ENCODE results near the gene HBG1. TPM values are rescaled to one million over a fixed set of nuclear protein-coding genes. Genes with fewer than 3 reads are reported as not detected.

Gene HBG1
- polyA plus RNA-seq, 3 donors, result not detected

- intact Hi-C loops (cut with micrococcal nuclease), result no loop called here
- H4K20me1 ChIP-seq (ENCODE audit: insufficient read depth, low read length), result no peaks in the 10 kb centered on the region
- H3K36me3 ChIP-seq (replicated peaks in 1 of 2; ENCODE audit: control insufficient read depth in 1 of 2, insufficient read depth in 2 of 2, low read length in 2 of 2), result no peaks in the 10 kb centered on the region
- H3K4me1 ChIP-seq (ENCODE audit: control insufficient read depth in 1 of 2, insufficient read depth in 2 of 2, low read length in 2 of 2), result no peaks in the 10 kb centered on the region
- H3K4me3 ChIP-seq (replicated peaks in 1 of 3; ENCODE audit: low read depth in 2 of 3, low read length in 3 of 3), result no peak overlapping the region
- H3K27ac Mint-ChIP-seq, result no peak overlapping the region
- H3K4me3 Mint-ChIP-seq, result no peak overlapping the region
- no peak overlapping the region for H3K27ac ChIP-seq (ENCODE audit: low read depth in 1 of 2, low read length in 2 of 2)
- H3K36me3 Mint-ChIP-seq, result no peaks in the 10 kb centered on the region
- H3K9me3 Mint-ChIP-seq, result no peaks in the 10 kb centered on the region
- H3K9me3 ChIP-seq (replicated peaks in 1 of 2; ENCODE audit: control insufficient read depth in 1 of 2, insufficient read depth in 1 of 2, low read length in 2 of 2), result no peaks in the 10 kb centered on the region
- no peak for TF ChIP-seq CTCF (IDR thresholded peaks at IDR 0.05)
- no peak for DNase-seq
- H3K9ac ChIP-seq (ENCODE audit: insufficient read depth, low read length, poor library complexity, severe bottlenecking), result no peak overlapping the region
- H3K4me2 ChIP-seq (replicated peaks; ENCODE audit: extremely low read depth, low read length, poor library complexity, severe bottlenecking), result no peak overlapping the region
- H2AFZ ChIP-seq (ENCODE audit: insufficient read depth, low read depth, low read length, poor library complexity, severe bottlenecking), result no peak overlapping the region
- no peaks in the 10 kb centered on the region for H3K27me3 ChIP-seq (ENCODE audit: control insufficient read depth in 2 of 2, insufficient read depth in 2 of 2, low read length in 2 of 2)
- H3K27me3 Mint-ChIP-seq (ENCODE audit: low read depth in 3 of 3), result peaks cover 0 to 3% (median 3%) of the 10 kb centered on the region in 3 donors
- H3K79me2 ChIP-seq (ENCODE audit: insufficient read depth, low read length), result no peaks in the 10 kb centered on the region
- no CpG with 5 or more reads among the region's 2 CpGs for WGBS (ENCODE audit: insufficient coverage)
- no peaks in the 10 kb centered on the region for H3K4me1 Mint-ChIP-seq
Observed at GRCh38 chr11:5203366-5203765, 46.3 kb downstream of the HBG1 start.

- H3K4me3 ChIP-seq (replicated peaks in 1 of 3; ENCODE audit: low read depth in 2 of 3, low read length in 3 of 3), result no peak within 1 kb of the TSS
- no peak for DNase-seq
- no peaks in the 10 kb centered on the region for H3K36me3 ChIP-seq (replicated peaks in 1 of 2; ENCODE audit: control insufficient read depth in 1 of 2, insufficient read depth in 2 of 2, low read length in 2 of 2)
- no peak within 1 kb of the TSS for H3K4me2 ChIP-seq (replicated peaks; ENCODE audit: extremely low read depth, low read length, poor library complexity, severe bottlenecking)
- H2AFZ ChIP-seq (ENCODE audit: insufficient read depth, low read depth, low read length, poor library complexity, severe bottlenecking), result no peak within 1 kb of the TSS
- H3K4me3 Mint-ChIP-seq, result no peak within 1 kb of the TSS
- H3K9me3 Mint-ChIP-seq, result no peaks in the 10 kb centered on the region
- no peak for TF ChIP-seq CTCF (IDR thresholded peaks at IDR 0.05)
- no peaks in the 10 kb centered on the region for H3K79me2 ChIP-seq (ENCODE audit: insufficient read depth, low read length)
- H3K27ac Mint-ChIP-seq, result no peak within 1 kb of the TSS
- no peak within 1 kb of the TSS for H3K27ac ChIP-seq (ENCODE audit: low read depth in 1 of 2, low read length in 2 of 2)
- H3K36me3 Mint-ChIP-seq, result no peaks in the 10 kb centered on the region
- H3K9me3 ChIP-seq (replicated peaks in 1 of 2; ENCODE audit: control insufficient read depth in 1 of 2, insufficient read depth in 1 of 2, low read length in 2 of 2), result no peaks in the 10 kb centered on the region
- H3K9ac ChIP-seq (ENCODE audit: insufficient read depth, low read length, poor library complexity, severe bottlenecking), result no peak within 1 kb of the TSS
- intact Hi-C loops (cut with micrococcal nuclease), result no loop called here
- H3K4me1 Mint-ChIP-seq, result no peaks in the 10 kb centered on the region
- H4K20me1 ChIP-seq (ENCODE audit: insufficient read depth, low read length), result no peaks in the 10 kb centered on the region
- 50% methylated on average over 1 of the region's 1 CpG for WGBS (ENCODE audit: insufficient coverage)
- peaks cover 0 to 3% (median 0%) of the 10 kb centered on the region in 3 donors for H3K27me3 Mint-ChIP-seq (ENCODE audit: low read depth in 3 of 3)
- H3K4me1 ChIP-seq (ENCODE audit: control insufficient read depth in 1 of 2, insufficient read depth in 2 of 2, low read length in 2 of 2), result no peaks in the 10 kb centered on the region
- no peaks in the 10 kb centered on the region for H3K27me3 ChIP-seq (ENCODE audit: control insufficient read depth in 2 of 2, insufficient read depth in 2 of 2, low read length in 2 of 2)
Observed at GRCh38 chr11:5200582-5200981, 49.1 kb downstream of the HBG1 start, which contains the start of gene OR51V1. Gene OR51V1, minus strand, starts transcription at chr11:5200682. Its CDS starts 0 bp downstream, at chr11:5200682.
